ENCODE measurements around the gene LZTR1.

DNA sequence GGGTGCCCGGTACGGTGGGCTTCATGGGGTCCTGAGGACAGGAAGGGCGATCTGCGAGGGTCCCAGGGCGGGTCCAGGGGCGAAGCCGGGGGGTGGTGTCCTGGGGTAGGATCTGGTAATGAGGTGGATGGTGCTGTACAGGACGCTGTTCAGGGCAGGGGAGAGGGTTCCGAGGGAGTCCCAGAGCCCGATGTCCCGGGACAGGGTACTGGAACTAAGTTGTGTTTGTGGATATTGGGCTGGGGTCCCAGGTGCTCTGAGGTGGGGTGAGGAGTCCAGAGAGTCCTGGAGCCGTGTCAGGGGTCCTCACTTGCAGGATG, 426 bp downstream of the LZTR1 start:
- no peak for TF ChIP-seq CTCF (IDR thresholded peaks at IDR 0.05 in 8 of 11, conservative IDR thresholded peaks at IDR 0.05 in 3 of 11)
- TF ChIP-seq POLR2A (IDR thresholded peaks at IDR 0.05): no peak

Data from spleen (tissue), 7 donors.